ENCODE results near the gene WDR81. TPM values are rescaled to one million over a fixed set of nuclear protein-coding genes. Genes with fewer than 3 reads are reported as not detected.
"Not testable (repeated sequence)": the region's sequence is repeated elsewhere in the genome, so short reads cannot be mapped to it uniquely, and the experiment has no call there.

The WDR81 gene
- total RNA-seq, 1 experiment from 2014 or later, result 14.3 TPM

GRCh38 chr17:1765576-1765975, 41.1 kb downstream of the WDR81 start:
- Histone ChIP-seq H3K27me3 (ENCODE audit: control insufficient read depth, insufficient read depth, low read length) (no peaks in the 10 kb centered on the region), H3K36me3 (replicated peaks; ENCODE audit: control insufficient read depth, insufficient read depth, low read length) (no peaks in the 10 kb centered on the region), H3K4me3 (ENCODE audit: insufficient read depth, low read depth, low read length) (no peak overlapping the region)
- no peak for DNase-seq

GRCh38 chr17:1766382-1767135, 42.1 kb downstream of the WDR81 start:
- H3K4me3 ChIP-seq (ENCODE audit: insufficient read depth, low read depth, low read length), result no peak overlapping the region
- DNase-seq, result peak; percentile 80
- no peaks in the 10 kb centered on the region for H3K27me3 ChIP-seq (ENCODE audit: control insufficient read depth, insufficient read depth, low read length)
- no peaks in the 10 kb centered on the region for H3K36me3 ChIP-seq (replicated peaks; ENCODE audit: control insufficient read depth, insufficient read depth, low read length)

- no peaks in the 10 kb centered on the region for H3K27me3 ChIP-seq (ENCODE audit: control insufficient read depth, insufficient read depth, low read length)
- no peak overlapping the region for H3K4me3 ChIP-seq (ENCODE audit: insufficient read depth, low read depth, low read length)
- peak; percentile 45 for DNase-seq
- no peaks in the 10 kb centered on the region for H3K36me3 ChIP-seq (replicated peaks; ENCODE audit: control insufficient read depth, insufficient read depth, low read length)
These were observed 42.9 kb downstream of the WDR81 start for GRCh38 chr17:1767358-1767757.

- Histone ChIP-seq H3K27me3 (ENCODE audit: control insufficient read depth, insufficient read depth, low read length) (no peaks in the 10 kb centered on the region), H3K36me3 (replicated peaks; ENCODE audit: control insufficient read depth, insufficient read depth, low read length) (no peaks in the 10 kb centered on the region; the same call in none of the 2 replicates), H3K4me3 (ENCODE audit: insufficient read depth, low read depth, low read length) (peak overlapping the region; percentile 15)
- DNase-seq, result peak; percentile 84
These were observed 45.4 kb downstream of the WDR81 start for GRCh38 chr17:1769822-1770477.

- peak; percentile 17 for DNase-seq
- not testable (repeated sequence) for H3K36me3 ChIP-seq (replicated peaks; ENCODE audit: control insufficient read depth, insufficient read depth, low read length); H3K27me3 ChIP-seq (ENCODE audit: control insufficient read depth, insufficient read depth, low read length); H3K4me3 ChIP-seq (ENCODE audit: insufficient read depth, low read depth, low read length)
These were observed 48.6 kb downstream of the WDR81 start for GRCh38 chr17:1773000-1773695.

GRCh38 chr17:1773696-1774181, 49.2 kb downstream of the WDR81 start:
- no peaks in the 10 kb centered on the region for H3K27me3 ChIP-seq (ENCODE audit: control insufficient read depth, insufficient read depth, low read length)
- peaks cover 6% of the 10 kb centered on the region for H3K36me3 ChIP-seq (replicated peaks; ENCODE audit: control insufficient read depth, insufficient read depth, low read length)
- peak; percentile 19 for DNase-seq
- H3K4me3 ChIP-seq (ENCODE audit: insufficient read depth, low read depth, low read length), result no peak overlapping the region

- Histone ChIP-seq H3K27me3 (ENCODE audit: control insufficient read depth, insufficient read depth, low read length) (no peaks in the 10 kb centered on the region), H3K4me3 (ENCODE audit: insufficient read depth, low read depth, low read length) (no peak overlapping the region), H3K36me3 (replicated peaks; ENCODE audit: control insufficient read depth, insufficient read depth, low read length) (peaks cover 8% of the 10 kb centered on the region)
- peak; percentile 23 for DNase-seq
These were observed 50.1 kb downstream of the WDR81 start for GRCh38 chr17:1774390-1775176.

GRCh38 chr17:1776328-1776727, 51.8 kb downstream of the WDR81 start:
- H3K36me3 ChIP-seq (replicated peaks; ENCODE audit: control insufficient read depth, insufficient read depth, low read length), result peaks cover 11% of the 10 kb centered on the region
- no peaks in the 10 kb centered on the region for H3K27me3 ChIP-seq (ENCODE audit: control insufficient read depth, insufficient read depth, low read length)
- no peak overlapping the region for H3K4me3 ChIP-seq (ENCODE audit: insufficient read depth, low read depth, low read length)
- DNase-seq, result no peak

- DNase-seq, result no peak
- Histone ChIP-seq H3K4me3 (ENCODE audit: insufficient read depth, low read depth, low read length) (no peak overlapping the region), H3K27me3 (ENCODE audit: control insufficient read depth, insufficient read depth, low read length) (no peaks in the 10 kb centered on the region), H3K36me3 (replicated peaks; ENCODE audit: control insufficient read depth, insufficient read depth, low read length) (peaks cover 12% of the 10 kb centered on the region)
These were observed 52.4 kb downstream of the WDR81 start for GRCh38 chr17:1776857-1777256.

- no peaks in the 10 kb centered on the region for H3K27me3 ChIP-seq (ENCODE audit: control insufficient read depth, insufficient read depth, low read length)
- DNase-seq, result no peak
- no peak overlapping the region for H3K4me3 ChIP-seq (ENCODE audit: insufficient read depth, low read depth, low read length)
- peaks cover 17% of the 10 kb centered on the region for H3K36me3 ChIP-seq (replicated peaks; ENCODE audit: control insufficient read depth, insufficient read depth, low read length)
These were observed 55.1 kb downstream of the WDR81 start for GRCh38 chr17:1779571-1780131.

- H3K27me3 ChIP-seq (ENCODE audit: control insufficient read depth, insufficient read depth, low read length), result no peaks in the 10 kb centered on the region
- peaks cover 23% of the 10 kb centered on the region for H3K36me3 ChIP-seq (replicated peaks; ENCODE audit: control insufficient read depth, insufficient read depth, low read length)
- no peak for DNase-seq
- no peak overlapping the region for H3K4me3 ChIP-seq (ENCODE audit: insufficient read depth, low read depth, low read length)
These were observed 57.7 kb downstream of the WDR81 start for GRCh38 chr17:1782171-1782567.

- H3K27me3 ChIP-seq (ENCODE audit: control insufficient read depth, insufficient read depth, low read length), result no peaks in the 10 kb centered on the region
- no peak for DNase-seq
- H3K36me3 ChIP-seq (replicated peaks; ENCODE audit: control insufficient read depth, insufficient read depth, low read length), result peaks cover 25% of the 10 kb centered on the region
- no peak overlapping the region for H3K4me3 ChIP-seq (ENCODE audit: insufficient read depth, low read depth, low read length)
These were observed 58.8 kb downstream of the WDR81 start for GRCh38 chr17:1783271-1783670.

- H3K27me3 ChIP-seq (ENCODE audit: control insufficient read depth, insufficient read depth, low read length), result no peaks in the 10 kb centered on the region
- DNase-seq, result peak; percentile 84
- peaks cover 24% of the 10 kb centered on the region for H3K36me3 ChIP-seq (replicated peaks; ENCODE audit: control insufficient read depth, insufficient read depth, low read length)
- no peak overlapping the region for H3K4me3 ChIP-seq (ENCODE audit: insufficient read depth, low read depth, low read length)
These were observed 59.5 kb downstream of the WDR81 start for GRCh38 chr17:1783834-1784611.
